ENCODE data around the gene PSMB7.

DNA sequence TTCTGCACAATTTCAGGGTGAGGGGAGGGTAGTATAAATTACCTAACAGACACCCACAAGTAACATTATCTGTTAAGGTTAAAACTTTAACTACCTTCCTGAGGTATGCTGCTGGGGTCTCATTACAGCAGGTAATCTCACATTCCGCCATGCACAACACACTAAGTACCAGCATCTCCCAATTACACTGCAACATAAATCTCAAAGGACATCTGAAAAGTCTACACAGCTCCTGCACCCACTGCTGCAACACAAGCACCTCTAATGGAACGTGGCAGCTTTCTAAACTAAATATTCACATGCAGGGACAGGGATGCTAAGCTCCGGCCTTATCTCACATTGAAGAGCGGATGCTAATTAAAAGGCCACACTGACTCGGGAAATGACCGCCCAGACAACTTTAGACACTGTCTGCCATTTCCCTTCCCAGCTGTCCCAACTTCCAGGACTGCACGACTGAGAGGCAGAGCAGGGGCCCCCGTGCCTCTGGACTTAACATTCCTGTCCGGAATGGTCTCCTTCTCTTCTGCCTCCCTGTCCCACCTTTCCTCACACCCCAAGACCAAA, 45.9 kb downstream of the PSMB7 start:
- TF ChIP-seq YY1 (IDR thresholded peaks at IDR 0.05; ENCODE audit: insufficient read depth, insufficient read length) (no peak), ZNF274 (IDR thresholded peaks at IDR 0.05; ENCODE audit: low read depth, low read length) (no peak), SUZ12 (IDR thresholded peaks at IDR 0.05; ENCODE audit: extremely low read depth, insufficient read depth, insufficient read length) (no peak)
